Measurements from ENCODE around the gene UBE2U. TPM values are rescaled to one million over a fixed set of nuclear protein-coding genes. Genes with fewer than 3 reads are reported as not detected.

Gene UBE2U
- total and polyA plus RNA-seq, 10 of the 15 experiments (the other 5 are each of a cell fraction or from before 2014, with no cell fraction given), result not detected

- no peak for FAIRE-seq
- no peak for TF ChIP-seq RAD21 (IDR thresholded peaks at IDR 0.05; ENCODE audit: insufficient read depth, low read depth, low read length)
- no peak for TF ChIP-seq ZNF687 (IDR thresholded peaks at IDR 0.05)
- TF ChIP-seq MTA2 (IDR thresholded peaks at IDR 0.05; ENCODE audit: low read depth), result no peak
- TF ChIP-seq JUND (IDR thresholded peaks at IDR 0.05; ENCODE audit: low read depth, low read length), result no peak
- no peak for TF ChIP-seq CBX3 (IDR thresholded peaks at IDR 0.05; ENCODE audit: borderline replicate concordance, low read depth)
- TF ChIP-seq PKNOX1 (IDR thresholded peaks at IDR 0.05), result no peak
- no peak for TF ChIP-seq FOXK2 (IDR thresholded peaks at IDR 0.05)
- no peak for TF ChIP-seq TCF12 (IDR thresholded peaks at IDR 0.05; ENCODE audit: low read depth, low read length)
- TF ChIP-seq HDGF (IDR thresholded peaks at IDR 0.05), result no peak
- no peak for TF ChIP-seq ZNF592 (IDR thresholded peaks at IDR 0.05)
- TF ChIP-seq TARDBP (IDR thresholded peaks at IDR 0.05; ENCODE audit: borderline replicate concordance), result no peak
- TF ChIP-seq RBBP5 (conservative IDR thresholded peaks at IDR 0.05), result no peak
- TF ChIP-seq NFIC (IDR thresholded peaks at IDR 0.05; ENCODE audit: low read depth, low read length), result no peak
- no peak for TF ChIP-seq TBL1XR1 (IDR thresholded peaks at IDR 0.05; ENCODE audit: low read depth, low read length)
- no peak for TF ChIP-seq ZBED1 (IDR thresholded peaks at IDR 0.05; ENCODE audit: borderline replicate concordance)
- TF ChIP-seq SP1 (IDR thresholded peaks at IDR 0.05; ENCODE audit: low read depth, low read length), result no peak
Measured at GRCh38 chr1:64173336-64173940, 30.0 kb upstream of the UBE2U start.

More at GRCh38 chr1:64173336-64173940, 30.0 kb upstream of the UBE2U start:
- no peak overlapping the region for H3K27ac ChIP-seq (ENCODE audit: control insufficient read depth, insufficient read depth)
- no peaks in the 10 kb centered on the region for H4K20me1 ChIP-seq (ENCODE audit: control insufficient read depth, insufficient read depth)
- H3K4me1 ChIP-seq (ENCODE audit: control insufficient read depth, insufficient read depth, low read length), result peaks cover 14% of the 10 kb centered on the region
- ChIA-PET SMC1A (ENCODE audit: uncharacterized antibody, unreplicated experiment) (interaction anchor here (0.9 to 2.2 kb wide), 8 partner anchors 10 to 72 kb away, joined by 3 to 9 read pairs (median 3); no protein-coding TSS in a partner anchor), RAD21 (ENCODE audit: unreplicated experiment) (interaction anchor here (0.7 to 1.6 kb wide), 5 partner anchors 9 to 153 kb away, joined by 3 to 4 read pairs (median 3); no protein-coding TSS in a partner anchor), POLR2A (interaction anchor here (1.9 kb wide), 1 partner anchor 21 kb away, joined by 6 read pairs; no protein-coding TSS in a partner anchor), CTCF (interaction anchor here (0.9 to 1.4 kb wide), 3 partner anchors 10 to 36 kb away, joined by 4 to 5 read pairs (median 4); no protein-coding TSS in a partner anchor)
- in situ Hi-C loops (cut with MboI) (no loop called here), intact Hi-C loops (cut with micrococcal nuclease; ENCODE audit: unreplicated experiment) (loop anchor here (2.0 to 5.0 kb wide), 2 partner anchors 49 to 69 kb away; no protein-coding TSS in a partner anchor)
- 53% methylated on average over 6 of the region's 6 CpGs for WGBS (ENCODE audit: insufficient coverage, insufficient replicate concordance, low lambda C conversion rate, missing lambda C conversion rate)
- no peak overlapping the region for H2AFZ ChIP-seq (ENCODE audit: control insufficient read depth, low read depth, low read length)
- H3K27me3 ChIP-seq (replicated peaks in 1 of 2; ENCODE audit: control insufficient read depth in 2 of 2, insufficient read depth in 2 of 2, low read length in 1 of 2), result no peaks in the 10 kb centered on the region
- BruUV-seq (replicated peaks), result no TSS peak
- H3K9me3 ChIP-seq (replicated peaks; ENCODE audit: control insufficient read depth, insufficient read depth, low read length), result no peaks in the 10 kb centered on the region; the same call in 2 of the 3 replicates
- no peak overlapping the region for H3K9ac ChIP-seq (ENCODE audit: control insufficient read depth, insufficient read depth, low read length)
- H3K4me3 ChIP-seq, result no peak overlapping the region
- DNase-seq (ENCODE audit: low read depth, low spot score), result no peak
- no peaks in the 10 kb centered on the region for H3K36me3 ChIP-seq (ENCODE audit: control insufficient read depth in 2 of 2, insufficient read depth in 2 of 2, low read length in 1 of 2)
- no peak overlapping the region for H3K4me2 ChIP-seq (ENCODE audit: control insufficient read depth, insufficient read depth)
- no peak for ATAC-seq
- no peaks in the 10 kb centered on the region for H3K79me2 ChIP-seq (ENCODE audit: control insufficient read depth, insufficient read depth, low read length)

All from GM12878 (cell line).